Parathyroid adenoma (tissue), 2 donors: ENCODE measurements around the gene OPCML.

Experiments
- H2AFZ ChIP-seq: fragments of 300-600 bp; sonication (generic); one replicate; pipeline ENCODE4 v1.7.0; 2017; ENCODE audit warnings: antibody characterized with exemption, mild to moderate bottlenecking
- H3K27ac ChIP-seq: fragments of 300-600 bp; sonication (generic); one replicate; pipeline ENCODE4 v1.7.0; 2017
- H3K27me3 ChIP-seq: fragments of 300-600 bp; sonication (generic); one replicate; pipeline ENCODE4 v1.7.0; 2017; ENCODE audit warnings: low read length; ENCODE audit not compliant: control insufficient read depth, insufficient read depth
- H3K36me3 ChIP-seq: fragments of 300-600 bp; sonication (generic); one replicate; pipeline ENCODE4 v1.7.0; 2017; ENCODE audit warnings: low read length; ENCODE audit not compliant: control insufficient read depth, insufficient read depth
- H3K4me1 ChIP-seq: fragments of 300-600 bp; sonication (generic); one replicate; pipeline ENCODE4 v1.7.0; 2017; ENCODE audit warnings: control low read depth
- H3K4me2 ChIP-seq: fragments of 300-600 bp; sonication (generic); one replicate; pipeline ENCODE4 v1.7.0; 2017; ENCODE audit warnings: low read length
- H3K4me3 ChIP-seq: fragments of 300-600 bp; sonication (generic); one replicate; pipeline ENCODE4 v1.7.0; 2017; ENCODE audit warnings: low read depth, low read length
- H3K79me2 ChIP-seq: fragments of 300-600 bp; sonication (generic); one replicate; pipeline ENCODE4 v1.7.0; 2017; ENCODE audit warnings: control low read depth
- H3K9ac ChIP-seq: fragments of 300-600 bp; sonication (generic); one replicate; pipeline ENCODE4 v1.7.0; 2017; ENCODE audit warnings: mild to moderate bottlenecking
- H3K9me3 ChIP-seq: fragments of 300-600 bp; sonication (generic); one replicate; pipeline ENCODE4 v1.7.0; 2017; ENCODE audit warnings: low read length; ENCODE audit not compliant: control insufficient read depth
- CTCF ChIP-seq: fragments of 300-600 bp; sonication (generic); IDR thresholded peaks from one replicate; pipeline ENCODE4 v1.7.0; 2017; ENCODE audit warnings: antibody characterized with exemption, mild to moderate bottlenecking
- donor health status: primary hyperparathyroidism.

OPCML gene

GRCh38 chr11:133047036-133047770 lies 485.1 kb downstream of the OPCML start:
- Histone ChIP-seq H3K9ac (no peak overlapping the region), H3K27ac (no peak overlapping the region)

GRCh38 chr11:133046252-133046651 lies 486.0 kb downstream of the OPCML start:
- no peaks in the 10 kb centered on the region for H3K79me2 ChIP-seq
- no peak overlapping the region for H3K4me2 ChIP-seq
- no peaks in the 10 kb centered on the region for H3K36me3 ChIP-seq
- no peak overlapping the region for H3K4me3 ChIP-seq
- no peaks in the 10 kb centered on the region for H3K9me3 ChIP-seq
- no peaks in the 10 kb centered on the region for H3K27me3 ChIP-seq
- no peaks in the 10 kb centered on the region for H3K4me1 ChIP-seq
- H2AFZ ChIP-seq, result no peak overlapping the region
- no peak overlapping the region for H3K27ac ChIP-seq
- TF ChIP-seq CTCF, result no peak
- H3K9ac ChIP-seq, result no peak overlapping the region

More at GRCh38 chr11:133047036-133047770, 485.1 kb downstream of the OPCML start:
- no peak overlapping the region for H3K4me3 ChIP-seq
- H3K36me3 ChIP-seq, result no peaks in the 10 kb centered on the region
- H3K79me2 ChIP-seq, result no peaks in the 10 kb centered on the region
- H3K4me1 ChIP-seq, result no peaks in the 10 kb centered on the region
- no peaks in the 10 kb centered on the region for H3K27me3 ChIP-seq
- H3K4me2 ChIP-seq, result no peak overlapping the region
- H2AFZ ChIP-seq, result no peak overlapping the region
- H3K9me3 ChIP-seq, result no peaks in the 10 kb centered on the region
- TF ChIP-seq CTCF, result no peak

GRCh38 chr11:133041928-133042882 lies 490.1 kb downstream of the OPCML start:
- no peaks in the 10 kb centered on the region for H3K4me1 ChIP-seq
- no peak overlapping the region for H3K4me2 ChIP-seq
- no peaks in the 10 kb centered on the region for H3K27me3 ChIP-seq
- no peaks in the 10 kb centered on the region for H3K79me2 ChIP-seq
- TF ChIP-seq CTCF, result no peak
- no peak overlapping the region for H3K4me3 ChIP-seq
- no peak overlapping the region for H2AFZ ChIP-seq
- no peaks in the 10 kb centered on the region for H3K9me3 ChIP-seq
- no peak overlapping the region for H3K27ac ChIP-seq
- no peak overlapping the region for H3K9ac ChIP-seq
- no peaks in the 10 kb centered on the region for H3K36me3 ChIP-seq

- Histone ChIP-seq H3K36me3 (no peaks in the 10 kb centered on the region), H3K4me1 (no peaks in the 10 kb centered on the region), H3K4me3 (no peak overlapping the region), H2AFZ (no peak overlapping the region), H3K79me2 (no peaks in the 10 kb centered on the region), H3K9me3 (no peaks in the 10 kb centered on the region), H3K9ac (no peak overlapping the region), H3K27ac (no peak overlapping the region), H3K4me2 (no peak overlapping the region), H3K27me3 (no peaks in the 10 kb centered on the region)
- TF ChIP-seq CTCF, result no peak
These were observed 491.1 kb downstream of the OPCML start for GRCh38 chr11:133041181-133041580.
